SK-N-SH (cell line): Measurements from ENCODE around the gene SYT14. TPM values are rescaled to one million over a fixed set of nuclear protein-coding genes. Genes with fewer than 3 reads are reported as not detected.
A peak's percentile ranks its signal among the peaks of the same experiment; 100 is the strongest.

Source experiments
- CTCF ChIA-PET: fragments of 300-600, 350-600 bp; formaldehyde crosslinking; extraction: SDS; loops from one replicate; lab custom pipeline; 2021; lab: Yijun Ruan, JAX
- POLR2A ChIA-PET: fragments of 350-600 bp; sonication (Branson Sonifier 250); formaldehyde crosslinking; extraction: SDS; loops from one replicate; lab custom pipeline; 2020; ENCODE audit warnings: antibody characterized with exemption, inconsistent platforms; lab: Yijun Ruan, JAX
- DNase-seq: peaks from one replicate; pipeline ENCODE4 v3.0.0; 2012
- H2AFZ ChIP-seq: fragments of 200-600 bp; sonication (generic); 2 replicates; pipeline ENCODE4 v1.8.1; 2016; ENCODE audit warnings: antibody characterized with exemption, mild to moderate bottlenecking, low read depth
- H3F3A ChIP-seq: fragments of 200-600 bp; sonication (generic); replicated peaks from 2 replicates; pipeline ENCODE3; 2016; ENCODE audit warnings: antibody characterized with exemption, mild to moderate bottlenecking; ENCODE audit not compliant: insufficient read depth
- H3K27ac ChIP-seq, 2 experiments: fragments of 200-500 bp in 1 of 2; fragments of 200-600 bp in 1 of 2; sonication (Bioruptor generic) in 1 of 2; sonication (generic), shearing (Covaris generic) in 1 of 2; 2 replicates each; pipeline versions ENCODE4 v1.5.1 to v1.6.1; 2014 to 2016; ENCODE audit warnings: low read depth in 2 of 2, inconsistent platforms in 1 of 2, low read length in 1 of 2, mild to moderate bottlenecking in 1 of 2, mixed read lengths in 1 of 2
- H3K27me3 ChIP-seq: fragments of 200-600 bp; sonication (generic), shearing (Covaris generic); 2 replicates; pipeline ENCODE4 v1.6.1; 2016; ENCODE audit warnings: mixed run types; ENCODE audit not compliant: insufficient read depth
- H3K36me3 ChIP-seq, 2 experiments: fragments of 200-500 bp in 1 of 2; fragments of 200-600 bp in 1 of 2; sonication (Bioruptor generic) in 1 of 2; sonication (generic) in 1 of 2; replicated peaks in 1 of 2; 2 replicates each; pipeline versions ENCODE3 to v1.5.1; 2014 to 2016; ENCODE audit warnings: low read length in 1 of 2, mild to moderate bottlenecking in 1 of 2; ENCODE audit not compliant: insufficient read depth in 2 of 2, control insufficient read depth in 1 of 2
- H3K4me1 ChIP-seq, 2 experiments: fragments of 200-500 bp in 1 of 2; fragments of 200-600 bp in 1 of 2; sonication (Bioruptor generic) in 1 of 2; sonication (generic), shearing (Covaris generic) in 1 of 2; 2 replicates each; pipeline versions ENCODE4 v1.5.1 to v1.6.1; 2014 to 2016; ENCODE audit warnings: low read depth in 1 of 2, low read length in 1 of 2, mixed run types in 1 of 2; ENCODE audit not compliant: insufficient read depth in 2 of 2, control insufficient read depth in 1 of 2
- H3K4me2 ChIP-seq: fragments of 200-600 bp; sonication (generic), shearing (Covaris generic); 2 replicates; pipeline ENCODE4 v1.6.1; 2017; ENCODE audit warnings: mixed run types
- H3K4me3 ChIP-seq, 2 experiments: fragments of 200-500 bp in 1 of 2; fragments of 200-600 bp in 1 of 2; sonication (Bioruptor generic) in 1 of 2; sonication (generic), shearing (Covaris generic) in 1 of 2; 2 replicates each; pipeline versions ENCODE4 v1.5.1 to v1.8.1; 2014 to 2016; ENCODE audit warnings: low read depth in 2 of 2, inconsistent platforms in 1 of 2, low read length in 1 of 2, mild to moderate bottlenecking in 1 of 2, mixed read lengths in 1 of 2, moderate library complexity in 1 of 2
- H3K79me2 ChIP-seq: fragments of 200-600 bp; sonication (generic); 2 replicates; pipeline ENCODE4 v1.8.1; 2017; ENCODE audit warnings: mild to moderate bottlenecking; ENCODE audit not compliant: insufficient read depth
- H3K9ac ChIP-seq: fragments of 200-600 bp; sonication (generic); 2 replicates; pipeline ENCODE4 v1.6.1; 2017; ENCODE audit warnings: mixed run types
- H3K9me2 ChIP-seq: fragments of 200-600 bp; sonication (generic); 2 replicates; pipeline ENCODE4 v1.6.1; 2017; ENCODE audit warnings: mixed run types
- H3K9me3 ChIP-seq: fragments of 200-600 bp; sonication (generic); 2 replicates; pipeline ENCODE4 v1.6.1; 2017; ENCODE audit warnings: mixed run types, mild to moderate bottlenecking, moderate library complexity
- H4K20me1 ChIP-seq: fragments of 200-600 bp; sonication (generic); 2 replicates; pipeline ENCODE4 v1.6.1; 2017; ENCODE audit warnings: mild to moderate bottlenecking, mixed run types; ENCODE audit not compliant: insufficient read depth
- CHD2 ChIP-seq: fragments of 150-350 bp; IDR thresholded peaks from 2 replicates; pipeline ENCODE4 v1.6.1; 2018; ENCODE audit warnings: low read length; ENCODE audit not compliant: partially characterized antibody
- CTCF ChIP-seq: fragments of 200-600 bp; sonication (generic); IDR thresholded peaks from 2 replicates; pipeline ENCODE4 v1.6.1; 2017; ENCODE audit warnings: antibody characterized with exemption, mild to moderate bottlenecking, moderate library complexity
- FOSL2 ChIP-seq: IDR thresholded peaks from 2 replicates; pipeline ENCODE4 v1.4.0; 2012; ENCODE audit warnings: low read depth, mild to moderate bottlenecking, moderate library complexity, borderline replicate concordance
- GABPA ChIP-seq: IDR thresholded peaks from 2 replicates; pipeline ENCODE4 v1.4.0; 2012; ENCODE audit warnings: low read depth, mild to moderate bottlenecking
- MXI1 ChIP-seq: IDR thresholded peaks from 2 replicates; pipeline ENCODE4 v1.6.1; 2012; ENCODE audit warnings: mild to moderate bottlenecking, low read depth, low read length, improper control_type of control experiment
- NRF1 ChIP-seq: IDR thresholded peaks from 2 replicates; pipeline ENCODE4 v1.6.1; 2012; ENCODE audit warnings: low read depth, mild to moderate bottlenecking, low read length
- REST ChIP-seq: IDR thresholded peaks from 2 replicates; pipeline ENCODE4 v1.6.1; 2012; ENCODE audit warnings: mild to moderate bottlenecking, low read depth, low read length, moderate library complexity
- RFX5 ChIP-seq: IDR thresholded peaks from 2 replicates; pipeline ENCODE4 v1.6.1; 2012; ENCODE audit warnings: mild to moderate bottlenecking, improper control_type of control experiment, low read length
- RXRA ChIP-seq: IDR thresholded peaks from 2 replicates; pipeline ENCODE4 v1.4.0; 2012; ENCODE audit warnings: low read depth, mild to moderate bottlenecking, borderline replicate concordance
- SIN3A ChIP-seq: IDR thresholded peaks from 2 replicates; pipeline ENCODE4 v1.6.1; 2012; ENCODE audit warnings: low read depth, mild to moderate bottlenecking, low read length, moderate library complexity, borderline replicate concordance
- TAF1 ChIP-seq: IDR thresholded peaks from 2 replicates; pipeline ENCODE4 v1.6.1; 2012; ENCODE audit warnings: low read depth, mild to moderate bottlenecking, low read length, moderate library complexity, borderline replicate concordance
- TEAD4 ChIP-seq: IDR thresholded peaks from 2 replicates; pipeline ENCODE4 v1.4.0; 2012; ENCODE audit warnings: mild to moderate bottlenecking, borderline replicate concordance; ENCODE audit not compliant: insufficient read depth
- WGBS: methylation state at CpG from one replicate; pipeline ENCODE4 v1.1.6; 2017; ENCODE audit warnings: low lambda C conversion rate; 5-methylcytosine and 5-hydroxymethylcytosine counted together
- polyA plus RNA-seq, 3 experiments: library from polyadenylated mRNA; depleted of rRNA; stranded (reverse); fragments of >200 nt; gene quantifications; 2 replicates each; pipeline ENCODE4 v1.2.3, GENCODE V29; 2012
- TF ChIP-seq, protein P1 (sequence below): fragments of 150-350 bp; IDR thresholded peaks from 2 replicates; pipeline ENCODE4 v1.6.1; 2016; ENCODE audit warnings: mild to moderate bottlenecking, low read depth, low read length

The SYT14 gene
- polyA plus RNA-seq, 1 of the 3 experiments (the other 2 are of a cell fraction), result 1.2 TPM

DNA sequence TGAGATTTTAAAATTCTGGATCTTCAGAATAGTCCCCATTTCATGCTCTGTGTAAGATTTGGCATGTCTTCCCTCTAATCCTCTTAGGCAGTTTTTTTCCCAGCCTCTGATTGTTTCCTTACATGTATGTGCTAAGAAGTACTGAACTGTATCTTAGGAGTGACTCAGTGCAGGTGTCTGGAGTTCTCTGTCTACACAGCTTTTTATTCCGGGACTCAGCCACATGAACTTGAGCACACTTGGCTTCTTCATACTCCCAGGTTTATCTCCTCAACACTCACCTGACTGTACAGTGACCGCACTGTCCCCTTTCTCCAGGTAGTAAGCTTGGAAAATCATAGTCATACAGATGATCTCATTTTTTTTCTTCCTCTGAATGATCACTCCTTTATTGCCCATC lies 50.7 kb downstream of the SYT14 start:
- Histone ChIP-seq H3F3A (peaks cover 11% of the 10 kb centered on the region), H3K4me1 (peaks cover 0 to 9% of the 10 kb centered on the region in 2 experiments; a peak in 2 of 4 replicates), H3K9ac (peak overlapping the region; percentile 8; the same call in 1 of the 2 replicates), H3K27ac (peak overlapping the region in 1 of 2 experiments; percentile 40; a peak in 2 of 4 replicates), H4K20me1 (no peaks in the 10 kb centered on the region), H3K4me3 (no peak overlapping the region), H3K27me3 (no peaks in the 10 kb centered on the region), H3K36me3 (no peaks in the 10 kb centered on the region), H2AFZ (no peak overlapping the region), H3K4me2 (no peak overlapping the region), H3K79me2 (peaks cover 4% of the 10 kb centered on the region; the same call in 1 of the 2 replicates), H3K9me2 (no peaks in the 10 kb centered on the region), H3K9me3 (no peaks in the 10 kb centered on the region)
- DNase-seq, result no peak
- WGBS, result 91% methylated on average over 2 of the region's 2 CpGs
- TF ChIP-seq GABPA (no peak), SIN3A (no peak), MXI1 (no peak), FOSL2 (no peak), NRF1 (no peak), TAF1 (no peak), RXRA (no peak), CTCF (no peak), TEAD4 (no peak), REST (no peak), RFX5 (no peak), CHD2 (no peak)
- TF ChIP-seq, protein P1, sequence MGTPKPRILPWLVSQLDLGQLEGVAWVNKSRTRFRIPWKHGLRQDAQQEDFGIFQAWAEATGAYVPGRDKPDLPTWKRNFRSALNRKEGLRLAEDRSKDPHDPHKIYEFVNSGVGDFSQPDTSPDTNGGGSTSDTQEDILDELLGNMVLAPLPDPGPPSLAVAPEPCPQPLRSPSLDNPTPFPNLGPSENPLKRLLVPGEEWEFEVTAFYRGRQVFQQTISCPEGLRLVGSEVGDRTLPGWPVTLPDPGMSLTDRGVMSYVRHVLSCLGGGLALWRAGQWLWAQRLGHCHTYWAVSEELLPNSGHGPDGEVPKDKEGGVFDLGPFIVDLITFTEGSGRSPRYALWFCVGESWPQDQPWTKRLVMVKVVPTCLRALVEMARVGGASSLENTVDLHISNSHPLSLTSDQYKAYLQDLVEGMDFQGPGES, result no peak
- POLR2A ChIA-PET, result no interaction called here
- CTCF ChIA-PET, result interaction anchor here (0.7 to 15.6 kb wide), 19 partner anchors 13 to 411 kb away, joined by 3 to 317 read pairs (median 6); partner anchors contain the start of gene SYT14
